Ramos (cell line): ENCODE results near the gene SBF2.

ENCODE experiments used
- in situ Hi-C: fragments of 300-500 bp; cut with MboI; formaldehyde crosslinking; loops from one replicate; pipeline ENCODE4 v1.14.3; 2022; ENCODE audit warnings: low sequenced_read_pairs; ENCODE audit not compliant: unreplicated experiment

The SBF2 gene

GRCh38 chr11:9850224-9850895 is 443.7 kb downstream of the SBF2 start:
- in situ Hi-C loops: loop anchor here (10.0 kb wide), 3 partner anchors 86 to 316 kb away; no protein-coding TSS in a partner anchor

GRCh38 chr11:9849389-9849788 is 444.6 kb downstream of the SBF2 start:
- in situ Hi-C loops: no loop called here

DNA sequence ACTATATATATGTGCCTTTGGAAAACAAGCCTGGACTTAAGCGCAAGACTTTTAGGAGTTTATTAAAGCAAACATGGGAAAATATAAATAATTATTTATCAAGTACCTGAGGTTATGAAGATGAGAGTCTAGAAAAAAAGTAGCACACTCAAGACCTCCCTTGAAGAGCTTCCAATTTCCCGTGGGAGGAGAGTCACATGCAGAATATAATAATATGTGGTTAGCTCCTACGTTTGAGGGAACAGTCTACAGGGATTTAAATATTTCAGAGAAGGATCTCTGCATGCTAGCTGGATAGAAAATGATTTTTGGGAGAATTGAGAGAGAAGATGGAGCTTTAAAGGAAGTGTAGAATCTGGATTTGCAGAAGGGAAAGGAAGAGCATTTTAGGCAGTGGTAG is 446.4 kb downstream of the SBF2 start:
- in situ Hi-C loops: no loop called here

GRCh38 chr11:9842923-9843322 is 451.1 kb downstream of the SBF2 start:
- in situ Hi-C loops: no loop called here

DNA sequence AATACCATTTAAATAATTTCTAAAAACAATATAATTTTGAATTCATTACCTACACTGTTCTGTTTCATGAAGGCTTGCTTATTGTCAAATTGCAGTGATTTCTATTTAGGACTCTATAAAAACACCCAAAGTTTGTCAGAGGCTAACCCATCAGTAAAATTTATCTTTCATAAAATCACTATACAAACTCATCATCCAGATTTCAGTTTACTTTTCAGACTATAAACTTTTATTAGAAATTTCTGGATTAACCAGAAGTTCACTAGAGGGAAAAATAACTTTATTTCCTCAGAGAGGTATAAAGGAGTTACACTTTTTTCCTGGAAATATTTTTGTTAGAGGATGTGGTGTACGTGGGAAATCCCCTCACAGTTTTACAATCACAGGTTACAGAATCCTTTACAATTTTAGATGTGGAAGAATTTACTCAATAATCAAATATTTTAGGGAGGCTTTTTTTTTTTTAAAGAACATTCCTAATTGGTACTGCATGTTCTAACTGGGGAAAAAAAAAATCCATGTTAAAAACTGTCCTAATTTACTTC is 453.5 kb downstream of the SBF2 start:
- in situ Hi-C loops: no loop called here

GRCh38 chr11:9839550-9839949 is 454.5 kb downstream of the SBF2 start:
- in situ Hi-C loops: no loop called here

DNA sequence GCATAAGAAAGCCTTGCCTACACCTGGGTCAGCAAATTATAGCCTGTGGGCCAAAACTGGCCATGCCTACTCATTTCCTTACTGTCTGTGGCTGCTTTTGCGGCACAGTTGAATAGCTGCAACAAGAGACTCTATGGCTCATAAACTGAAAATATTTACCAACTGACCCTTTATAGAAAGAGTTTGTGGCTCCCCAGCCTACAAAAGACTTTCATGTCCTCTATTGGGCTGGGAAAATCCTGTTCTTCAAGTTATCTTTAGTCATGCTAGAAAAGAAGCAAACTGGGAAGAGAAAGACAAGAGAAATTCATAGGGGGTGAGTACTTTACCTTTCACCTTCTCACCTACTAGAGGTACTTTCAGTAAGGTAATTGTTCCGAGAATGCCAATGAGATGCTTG is 455.1 kb downstream of the SBF2 start:
- in situ Hi-C loops: no loop called here

DNA sequence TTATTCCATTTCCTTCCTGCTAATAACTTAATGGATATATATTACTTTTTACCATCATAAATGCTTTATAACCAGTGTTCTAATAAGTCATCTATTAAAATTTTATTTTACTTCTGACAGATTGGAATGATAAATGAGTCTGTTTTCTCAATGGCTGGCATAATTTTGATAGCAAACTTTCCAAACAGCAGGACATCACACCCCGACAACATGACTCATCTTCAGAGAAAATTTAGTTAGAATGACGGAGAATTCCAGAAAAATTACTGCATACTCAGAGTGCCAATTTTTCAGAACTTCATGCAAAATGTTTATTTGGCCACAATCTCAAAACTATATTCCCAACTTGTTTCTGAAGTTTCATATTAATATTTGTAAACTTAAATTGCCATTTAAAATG is 455.8 kb downstream of the SBF2 start:
- in situ Hi-C loops: no loop called here

DNA sequence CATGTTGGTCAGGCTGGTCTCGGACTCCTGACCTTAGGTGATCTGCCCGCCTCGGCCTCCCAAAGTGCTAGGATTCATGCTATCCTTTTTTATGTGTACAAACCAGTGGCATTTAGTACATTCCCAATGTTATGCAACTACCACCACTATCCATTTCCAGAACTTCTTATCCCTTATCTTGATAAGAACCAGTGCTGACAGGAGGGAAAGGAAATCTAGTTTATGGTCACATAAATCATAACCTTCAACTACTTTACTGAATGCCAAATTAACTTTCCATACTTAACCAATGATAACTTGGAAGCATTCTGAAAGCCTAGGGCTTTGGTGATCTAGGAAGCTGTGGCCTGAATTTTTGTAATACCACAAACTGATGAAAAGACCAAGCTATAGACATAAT is 459.7 kb downstream of the SBF2 start:
- in situ Hi-C loops: no loop called here

DNA sequence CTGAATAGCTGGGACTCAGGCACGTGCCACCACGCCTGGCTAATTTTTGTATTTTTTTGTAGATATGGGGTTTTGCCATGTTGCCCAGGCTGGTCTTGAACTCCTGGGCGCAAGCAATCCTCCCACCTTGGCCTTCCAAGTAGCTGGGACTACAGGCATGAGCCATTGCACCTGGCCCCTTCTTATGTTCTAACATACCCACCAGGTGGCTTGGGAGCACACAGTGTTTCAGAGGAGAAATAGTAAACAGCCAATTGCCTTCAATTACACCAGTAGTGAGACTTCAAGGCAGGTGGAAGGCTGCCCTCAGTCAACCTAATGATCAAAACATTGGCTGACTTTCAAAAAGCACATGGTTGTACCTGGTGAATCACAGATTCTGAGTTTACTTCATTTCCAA is 462.9 kb downstream of the SBF2 start:
- in situ Hi-C loops: no loop called here

DNA sequence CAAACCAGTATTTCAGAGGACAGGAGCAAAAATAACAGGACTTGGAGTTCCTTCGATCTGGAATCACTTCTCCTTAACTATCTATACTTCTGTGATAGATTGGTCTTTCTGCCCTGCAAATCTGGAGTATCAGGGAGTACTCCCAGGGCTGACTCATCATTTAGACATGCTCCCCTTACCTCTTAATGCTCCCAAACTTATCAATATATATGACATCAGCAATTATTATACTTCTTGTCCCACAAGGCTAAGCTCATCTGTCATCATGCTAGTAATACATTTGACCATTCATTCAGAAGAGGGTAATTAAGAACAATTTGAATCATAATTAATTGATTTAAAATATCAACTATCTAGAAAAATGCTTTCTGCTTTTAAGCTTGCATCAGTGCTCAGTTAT is 466.3 kb downstream of the SBF2 start:
- in situ Hi-C loops: no loop called here

DNA sequence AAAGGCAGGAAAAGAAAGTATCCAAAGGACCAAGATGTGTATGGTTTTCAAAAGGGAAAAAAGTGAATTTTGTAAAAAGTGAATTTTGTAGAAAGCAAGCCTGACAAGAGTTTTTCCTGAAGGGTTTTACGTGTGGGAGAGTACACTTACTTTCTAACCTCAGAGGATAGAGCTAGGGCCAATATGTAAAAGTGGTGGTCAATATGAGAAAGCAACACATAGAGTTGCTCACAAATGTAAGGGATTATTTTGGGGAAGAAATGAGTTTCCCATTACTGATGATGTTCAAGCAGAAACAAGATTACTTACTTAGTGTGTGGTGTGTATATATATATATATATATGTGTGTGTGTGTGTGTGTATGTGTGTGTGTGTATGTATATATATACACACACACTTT is 467.6 kb downstream of the SBF2 start:
- in situ Hi-C loops: no loop called here

GRCh38 chr11:9825895-9826294 is 468.1 kb downstream of the SBF2 start:
- in situ Hi-C loops: no loop called here

DNA sequence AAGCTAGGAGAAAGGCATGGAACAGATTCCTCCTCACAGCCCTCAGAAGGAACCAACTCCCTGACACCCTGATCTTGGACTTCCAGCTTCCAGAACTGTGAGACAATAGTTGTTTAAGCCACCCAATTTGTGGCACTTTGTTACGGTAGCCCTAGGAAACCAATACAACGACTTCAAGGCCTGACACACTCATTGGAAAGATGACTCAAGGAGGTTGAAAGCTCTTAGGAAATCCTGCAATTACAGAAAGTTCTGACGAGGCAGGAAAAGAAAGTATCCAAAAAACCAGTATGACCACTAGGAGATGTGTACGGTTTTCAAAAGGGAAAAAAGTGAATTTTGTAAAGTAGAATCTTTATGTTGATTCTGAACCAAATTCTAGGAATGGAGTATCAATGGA is 468.7 kb downstream of the SBF2 start:
- in situ Hi-C loops: no loop called here

GRCh38 chr11:9823887-9824385 is 470.1 kb downstream of the SBF2 start:
- in situ Hi-C loops: no loop called here

DNA sequence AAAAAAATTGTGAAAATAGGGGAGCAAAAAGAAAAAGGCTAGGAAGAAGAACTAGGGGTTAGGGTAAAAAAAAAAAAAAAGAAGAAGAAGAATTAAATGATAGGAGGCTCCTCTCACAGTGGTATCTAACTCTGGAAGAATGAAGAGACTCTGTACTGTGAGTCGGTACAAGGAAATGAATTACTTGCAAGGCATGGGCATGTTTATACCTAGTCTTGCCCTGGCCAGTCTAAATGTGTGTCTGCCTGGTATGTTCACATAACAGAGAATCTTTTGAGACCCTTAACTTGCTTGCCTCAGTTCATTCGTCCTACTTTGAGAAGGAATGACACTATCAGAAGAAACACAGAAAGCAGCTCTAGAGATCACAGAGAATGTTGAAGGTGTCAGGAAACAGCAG is 470.6 kb downstream of the SBF2 start:
- in situ Hi-C loops: no loop called here

- in situ Hi-C loops: no loop called here
These were observed 472.8 kb downstream of the SBF2 start for GRCh38 chr11:9821008-9821752.

- in situ Hi-C loops: no loop called here
These were observed 473.8 kb downstream of the SBF2 start for GRCh38 chr11:9820260-9820659.

DNA sequence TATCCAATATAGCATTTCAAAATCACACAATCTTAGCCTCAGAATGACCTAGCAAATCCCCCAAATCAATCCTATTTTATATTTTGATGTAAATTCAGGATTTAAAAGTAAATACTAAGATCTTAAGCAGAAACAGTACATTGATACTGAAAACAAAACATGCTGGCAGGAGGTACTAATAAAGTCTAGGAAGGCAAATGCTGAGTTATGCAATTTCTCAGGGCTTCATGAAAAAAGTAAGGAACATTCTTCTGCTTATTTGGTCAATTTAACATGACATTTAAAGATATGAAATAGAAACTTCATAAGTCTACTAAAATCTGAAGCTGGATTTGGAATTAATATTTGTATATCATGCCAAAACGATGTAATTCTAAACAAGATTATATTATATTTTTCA is 476.8 kb downstream of the SBF2 start:
- in situ Hi-C loops: no loop called here

- in situ Hi-C loops: no loop called here
These were observed 478.4 kb downstream of the SBF2 start for GRCh38 chr11:9815486-9816136.

DNA sequence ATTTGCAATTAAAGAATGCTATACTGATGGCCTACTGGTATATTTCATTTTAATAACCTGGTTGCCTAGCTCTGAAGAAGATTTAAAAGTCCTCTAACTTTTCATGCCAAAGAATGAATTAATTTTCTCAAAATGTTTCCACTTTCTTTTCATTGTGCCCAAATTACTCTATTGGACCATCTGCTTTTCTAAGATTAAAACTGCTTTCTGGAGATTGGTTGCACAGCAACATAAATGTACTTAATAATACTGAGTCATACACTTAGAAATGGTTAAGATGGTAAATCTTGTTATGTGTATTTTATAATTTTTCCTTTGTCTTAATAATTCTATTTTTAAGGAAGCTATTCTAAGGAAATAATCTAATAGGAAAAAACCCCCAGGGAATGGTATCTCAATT is 479.9 kb downstream of the SBF2 start:
- in situ Hi-C loops: no loop called here
